Measurements from ENCODE around the gene ETFA.

DNA sequence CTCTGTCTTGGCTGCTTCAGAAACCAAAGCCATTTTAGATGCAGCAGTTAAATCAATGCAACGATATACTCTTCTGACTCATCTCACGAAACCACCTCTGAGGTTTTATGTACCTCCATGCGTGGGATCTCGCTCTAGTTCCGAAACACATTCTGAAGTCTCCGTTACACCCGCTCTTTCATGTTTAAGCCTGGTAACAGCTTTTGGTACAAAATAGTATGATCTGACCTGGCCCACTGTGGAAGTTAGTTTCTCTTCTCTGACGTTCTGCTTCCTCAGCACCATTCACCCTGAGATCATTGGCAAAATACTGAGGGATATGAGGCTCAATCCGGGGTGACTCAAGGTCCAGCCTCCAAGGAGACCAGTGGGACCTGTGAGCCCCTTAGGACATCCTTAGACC lies 129.6 kb downstream of the ETFA start:
- TF ChIP-seq CTCF (IDR thresholded peaks at IDR 0.05 in 2 of 3, conservative IDR thresholded peaks at IDR 0.05 in 1 of 3; ENCODE audit: control insufficient read depth in 2 of 3, extremely low read depth in 1 of 3, insufficient read depth in 1 of 3, low read depth in 3 of 3, low read length in 3 of 3) (no peak), NFYB (IDR thresholded peaks at IDR 0.05; ENCODE audit: insufficient read depth, low read depth, low read length) (no peak), ETV6 (conservative IDR thresholded peaks at IDR 0.05 in 1 of 2, IDR thresholded peaks at IDR 0.05 in 1 of 2; ENCODE audit: borderline replicate concordance in 1 of 2, low read depth in 1 of 2) (peak in 1 of 2 experiments; percentile 61; a peak in 1 of 4 replicates), NFIC (IDR thresholded peaks at IDR 0.05; ENCODE audit: low read depth, low read length) (peak; percentile 82; the same call in 1 of the 2 replicates), CBFB (IDR thresholded peaks at IDR 0.05; ENCODE audit: low read depth) (peak; percentile 93), MAX (IDR thresholded peaks at IDR 0.05; ENCODE audit: low read depth, low read length) (no peak), ZNF384 (IDR thresholded peaks at IDR 0.05; ENCODE audit: borderline replicate concordance, low read depth, low read length) (no peak), CREM (IDR thresholded peaks at IDR 0.05; ENCODE audit: low read depth) (peak; percentile 68; the same call in 1 of the 2 replicates), EP300 (IDR thresholded peaks at IDR 0.05; ENCODE audit: borderline replicate concordance in 1 of 2, control insufficient read depth in 1 of 2, low read depth in 2 of 2, low read length in 2 of 2) (peak; percentile 47 to 70; a peak in 2 of 4 replicates), POLR2A (IDR thresholded peaks at IDR 0.05; ENCODE audit: low read depth, low read length) (no peak), MYC (IDR thresholded peaks at IDR 0.05; ENCODE audit: insufficient read depth, insufficient read length, insufficient replicate concordance, low read length, severe bottlenecking) (no peak), STAT3 (IDR thresholded peaks at IDR 0.05; ENCODE audit: low read depth, low read length) (0 out of 2 replicates have a peak, but pooled peaks have one; percentile 58), SIX5 (IDR thresholded peaks at IDR 0.05; ENCODE audit: low read depth, low read length, severe bottlenecking) (no peak), EGR1 (IDR thresholded peaks at IDR 0.05; ENCODE audit: borderline replicate concordance in 1 of 2, low read depth in 2 of 2, low read length in 2 of 2) (peak in 1 of 2 experiments; percentile 66; a peak in 1 of 3 replicates)

All from GM12878 (cell line).